PC-3 (cell line): ENCODE data around the gene TUBGCP2. TPM values are rescaled to one million over a fixed set of nuclear protein-coding genes. Genes with fewer than 3 reads are reported as not detected.

Experiments
- ATAC-seq: fragments of 200-7000 bp; cut with Tn5 transposase; 2 replicates; pipeline ENCODE4 v1.9.1; 2020; ENCODE audit warnings: mild to moderate bottlenecking, moderate library complexity
- BruUV-seq: library from RNA; stranded (reverse); fragments of 400-500 nt; replicated peaks from 2 replicates; lab custom pipeline; 2021; lab: Mats Ljungman, UMichigan
- CTCF ChIA-PET: fragments of 300-600 bp; sonication (Branson Sonifier 250); formaldehyde crosslinking; loops from one replicate; lab custom pipeline; 2022; ENCODE audit warnings: antibody characterized with exemption; lab: Charles Lee
- POLR2A ChIA-PET: fragments of 300-600 bp; sonication (Branson Sonifier 250); formaldehyde crosslinking; loops from one replicate; lab custom pipeline; 2022; ENCODE audit warnings: antibody characterized with exemption; ENCODE audit not compliant: unreplicated experiment; lab: Charles Lee
- DNase-seq: peaks from one replicate; pipeline ENCODE4 v3.0.0-alpha.2; 2015
- H2AFZ ChIP-seq: fragments of 300-600 bp; sonication (generic); 2 replicates; pipeline ENCODE4 v1.6.0; 2016; ENCODE audit warnings: antibody characterized with exemption, low read length
- H3F3A ChIP-seq: fragments of 300-600 bp; sonication (generic); one replicate; pipeline ENCODE4 v1.6.0; 2017; ENCODE audit warnings: antibody characterized with exemption, low read length, control low read depth, mild to moderate bottlenecking; ENCODE audit not compliant: unreplicated experiment
- H3K27ac ChIP-seq: fragments of 300-600 bp; sonication (generic); 2 replicates; pipeline ENCODE4 v1.5.1; 2016; ENCODE audit warnings: mild to moderate bottlenecking, low read length
- H3K27me3 ChIP-seq: fragments of 300-600 bp; sonication (generic); 2 replicates; pipeline ENCODE4 v1.6.1; 2016; ENCODE audit warnings: low read length, mixed read lengths
- H3K36me3 ChIP-seq: fragments of 300-600 bp; sonication (generic); 2 replicates; pipeline ENCODE4 v1.6.1; 2016; ENCODE audit warnings: low read depth, mixed run types, low read length, mixed read lengths
- H3K4me1 ChIP-seq: fragments of 300-600 bp; sonication (generic); 2 replicates; pipeline ENCODE4 v1.5.1; 2016; ENCODE audit warnings: low read length; ENCODE audit not compliant: insufficient read depth
- H3K4me2 ChIP-seq: fragments of 300-600 bp; sonication (generic); 2 replicates; pipeline ENCODE4 v1.6.0; 2016; ENCODE audit warnings: low read length
- H3K4me3 ChIP-seq: fragments of 300-600 bp; sonication (generic); 2 replicates; pipeline ENCODE4 v1.5.1; 2016; ENCODE audit warnings: mild to moderate bottlenecking, low read length, mixed read lengths
- H3K79me2 ChIP-seq: fragments of 300-600 bp; sonication (generic); 2 replicates; pipeline ENCODE4 v1.6.1; 2017; ENCODE audit warnings: low read length, mixed read lengths
- H3K9ac ChIP-seq: fragments of 300-600 bp; sonication (generic); 2 replicates; pipeline ENCODE4 v1.6.0; 2016; ENCODE audit warnings: mild to moderate bottlenecking, low read length
- H3K9me2 ChIP-seq: fragments of 300-600 bp; sonication (generic); replicated peaks from 2 replicates; pipeline ENCODE4 v1.6.1; 2016; ENCODE audit warnings: mixed run types, low read length, mixed read lengths
- H3K9me3 ChIP-seq: fragments of 300-600 bp; sonication (generic); 2 replicates; pipeline ENCODE4 v1.6.1; 2016; ENCODE audit warnings: low read length, mixed read lengths
- H4K20me1 ChIP-seq: fragments of 300-600 bp; sonication (generic); 2 replicates; pipeline ENCODE4 v1.6.1; 2016; ENCODE audit warnings: low read length, mixed read lengths
- EZH2 ChIP-seq: fragments of 300-600 bp; sonication (generic); IDR thresholded peaks from one replicate; pipeline ENCODE4 v1.6.1; 2017; ENCODE audit warnings: antibody characterized with exemption, mild to moderate bottlenecking, low read length; ENCODE audit not compliant: unreplicated experiment
- EZH2phosphoT487 ChIP-seq: fragments of 300-600 bp; sonication (generic); IDR thresholded peaks from 2 replicates; pipeline ENCODE4 v1.6.1; 2018; ENCODE audit warnings: mild to moderate bottlenecking, antibody characterized with exemption, low read length, borderline replicate concordance
- intact Hi-C: fragments of 100-400 bp; cut with micrococcal nuclease; formaldehyde crosslinking; loops from 2 replicates; pipeline ENCODE4 v1.9.0; 2023
- total RNA-seq: library from RNA; depleted of rRNA; stranded (reverse); fragments of >200 nt; gene quantifications from 2 replicates; pipeline ENCODE4 v1.2.3, GENCODE V29; 2014
- TF ChIP-seq, protein P1 (sequence below): fragments of 300-600 bp; sonication (generic); conservative IDR thresholded peaks from 2 replicates; pipeline ENCODE4 v1.5.1; 2017; ENCODE audit warnings: antibody characterized with exemption, low read depth, mild to moderate bottlenecking, low read length

The TUBGCP2 gene
- total RNA-seq, 1 experiment from 2014 or later = 72.9 TPM

DNA sequence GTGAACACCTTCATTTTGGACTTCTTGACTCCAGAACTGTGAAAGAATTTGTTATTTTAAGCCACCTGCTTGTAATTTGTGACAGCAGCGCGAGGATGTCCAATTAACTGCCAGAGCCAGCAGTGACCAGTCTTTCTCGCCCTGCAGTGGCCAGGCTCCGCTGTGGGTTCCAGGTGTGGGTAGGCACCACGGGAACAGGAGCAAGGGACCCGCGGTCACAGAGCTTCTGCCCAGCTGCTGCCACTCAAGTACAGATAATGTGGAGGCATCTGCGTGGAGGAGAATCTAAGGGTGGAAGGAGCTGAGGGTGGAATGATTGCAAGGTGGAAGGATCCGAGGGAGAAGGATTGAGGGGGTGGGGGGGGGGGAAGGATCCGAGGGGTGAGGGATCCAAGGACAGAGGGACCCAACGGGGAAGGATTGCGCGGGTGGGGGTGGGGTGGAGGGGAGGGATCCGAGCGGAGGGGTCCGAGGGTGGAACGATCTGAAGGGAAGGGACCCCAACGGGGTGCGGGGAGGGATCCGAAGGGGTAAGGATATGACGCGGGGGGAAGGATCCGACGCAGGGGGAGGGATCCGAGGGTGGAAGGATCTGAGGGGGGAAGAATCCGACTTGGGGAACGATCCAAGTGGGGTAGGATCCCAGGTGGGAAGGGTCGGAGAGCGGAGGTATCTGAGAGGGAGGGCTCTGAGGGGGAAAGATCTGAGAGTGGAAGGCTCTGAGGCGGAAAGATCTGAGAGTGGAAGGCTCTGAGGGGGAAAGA lies 24.4 kb upstream of the TUBGCP2 start:
- TF ChIP-seq, protein P1, sequence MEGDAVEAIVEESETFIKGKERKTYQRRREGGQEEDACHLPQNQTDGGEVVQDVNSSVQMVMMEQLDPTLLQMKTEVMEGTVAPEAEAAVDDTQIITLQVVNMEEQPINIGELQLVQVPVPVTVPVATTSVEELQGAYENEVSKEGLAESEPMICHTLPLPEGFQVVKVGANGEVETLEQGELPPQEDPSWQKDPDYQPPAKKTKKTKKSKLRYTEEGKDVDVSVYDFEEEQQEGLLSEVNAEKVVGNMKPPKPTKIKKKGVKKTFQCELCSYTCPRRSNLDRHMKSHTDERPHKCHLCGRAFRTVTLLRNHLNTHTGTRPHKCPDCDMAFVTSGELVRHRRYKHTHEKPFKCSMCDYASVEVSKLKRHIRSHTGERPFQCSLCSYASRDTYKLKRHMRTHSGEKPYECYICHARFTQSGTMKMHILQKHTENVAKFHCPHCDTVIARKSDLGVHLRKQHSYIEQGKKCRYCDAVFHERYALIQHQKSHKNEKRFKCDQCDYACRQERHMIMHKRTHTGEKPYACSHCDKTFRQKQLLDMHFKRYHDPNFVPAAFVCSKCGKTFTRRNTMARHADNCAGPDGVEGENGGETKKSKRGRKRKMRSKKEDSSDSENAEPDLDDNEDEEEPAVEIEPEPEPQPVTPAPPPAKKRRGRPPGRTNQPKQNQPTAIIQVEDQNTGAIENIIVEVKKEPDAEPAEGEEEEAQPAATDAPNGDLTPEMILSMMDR = no peak
- TF ChIP-seq EZH2phosphoT487 = no peak
- TF ChIP-seq EZH2 = no peak
- H3K9me2 ChIP-seq = no peaks in the 10 kb centered on the region
- H3K9ac ChIP-seq = no peak overlapping the region
- peaks cover 31% of the 10 kb centered on the region for H3K27me3 ChIP-seq
- no peak for ATAC-seq
- no peak overlapping the region for H3K27ac ChIP-seq
- DNase-seq = no peak
- H3K79me2 ChIP-seq = no peaks in the 10 kb centered on the region
- H2AFZ ChIP-seq = no peak overlapping the region
- POLR2A ChIA-PET = no interaction called here
- H3K4me3 ChIP-seq = no peak overlapping the region
- H4K20me1 ChIP-seq = no peaks in the 10 kb centered on the region
- CTCF ChIA-PET = no interaction called here
- no peak overlapping the region for H3K4me2 ChIP-seq
- BruUV-seq = no TSS peak
- H3K4me1 ChIP-seq = peaks cover under 1% of the 10 kb centered on the region
- H3K36me3 ChIP-seq = no peaks in the 10 kb centered on the region
- H3F3A ChIP-seq = no peaks in the 10 kb centered on the region
- no peaks in the 10 kb centered on the region for H3K9me3 ChIP-seq
- intact Hi-C loops = no loop called here

DNA sequence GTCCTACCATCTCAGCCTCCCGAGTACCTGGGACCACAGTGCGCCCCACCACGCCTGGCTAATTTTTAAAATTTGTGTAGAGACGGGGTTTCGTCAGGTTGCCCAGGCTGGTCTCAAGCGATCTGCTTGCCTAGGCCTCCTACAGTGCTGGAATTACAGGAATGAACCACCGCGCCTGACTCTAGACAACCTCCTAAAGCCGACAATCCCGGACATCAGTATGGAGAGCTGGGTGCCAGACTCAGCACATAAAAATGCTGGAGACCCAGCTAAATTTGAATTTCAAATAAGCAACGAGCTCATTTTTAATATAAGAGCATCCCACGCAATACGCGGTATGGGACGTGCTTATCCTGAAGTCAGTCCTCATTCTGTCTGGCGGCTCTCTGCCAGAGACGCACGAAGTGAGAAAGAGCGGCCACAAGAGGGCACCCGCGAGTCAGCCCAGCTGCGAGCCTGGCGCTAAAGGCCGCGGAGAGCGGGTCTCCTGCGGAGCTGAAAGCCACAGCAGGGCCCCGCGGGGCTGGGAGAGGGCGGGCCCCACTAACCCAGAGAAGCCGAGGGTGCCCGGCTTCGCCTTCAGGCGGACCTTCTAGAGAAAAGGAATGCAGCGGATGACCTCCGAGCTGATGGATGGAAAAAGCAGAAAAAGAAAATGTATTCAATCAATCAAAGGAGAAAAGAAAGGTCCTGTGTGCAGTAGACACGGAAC lies 21.0 kb upstream of the TUBGCP2 start:
- ChIA-PET POLR2A (no interaction called here), CTCF (interaction anchor here (0.6 kb wide), 1 partner anchor 14 kb away, joined by 4 read pairs; no protein-coding TSS in a partner anchor)
- Histone ChIP-seq H2AFZ (peak overlapping the region; percentile 47; the same call in 1 of the 2 replicates), H3K27ac (no peak overlapping the region), H3K4me2 (peak overlapping the region; percentile 82), H3K9me3 (no peaks in the 10 kb centered on the region), H3K79me2 (no peaks in the 10 kb centered on the region), H3F3A (peaks cover 4% of the 10 kb centered on the region), H3K4me3 (peak overlapping the region; percentile 60), H3K9me2 (no peaks in the 10 kb centered on the region), H3K36me3 (no peaks in the 10 kb centered on the region), H3K9ac (no peak overlapping the region), H4K20me1 (no peaks in the 10 kb centered on the region), H3K4me1 (peaks cover 15% of the 10 kb centered on the region), H3K27me3 (peaks cover 14% of the 10 kb centered on the region)
- ATAC-seq = peak; percentile 83
- BruUV-seq = no TSS peak
- TF ChIP-seq EZH2phosphoT487 (no peak), EZH2 (no peak)
- TF ChIP-seq, protein P1 = peak; percentile 84
- intact Hi-C loops = loop anchor here (10.0 kb wide), 1 partner anchor 175 kb away; no protein-coding TSS in a partner anchor
- DNase-seq = peak; percentile 87
